ENCODE measurements around the gene PIMREG.
"Not testable (repeated sequence)": the region's sequence is repeated elsewhere in the genome, so short reads cannot be mapped to it uniquely, and the experiment has no call there.

The PIMREG gene

DNA sequence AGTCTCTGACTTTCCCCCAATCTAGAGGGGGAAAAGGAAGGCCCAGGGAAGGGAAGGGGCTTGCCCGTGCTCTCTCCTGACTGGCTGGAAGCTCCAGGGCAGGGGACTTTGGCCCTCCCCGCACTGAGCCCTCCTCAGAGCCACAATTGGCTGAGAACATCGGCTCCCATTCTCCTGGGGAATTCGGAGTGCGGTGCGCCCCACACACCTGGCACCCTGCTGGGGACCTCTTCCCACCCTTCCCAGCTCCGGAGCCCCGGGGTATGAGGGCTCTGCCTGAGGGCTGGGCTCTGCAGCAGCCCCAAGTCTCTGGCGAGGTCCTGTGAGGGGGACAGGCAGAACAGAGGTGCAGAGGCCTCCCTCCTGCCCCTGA is 36.0 kb downstream of the PIMREG start:
- no peak for DNase-seq

DNA sequence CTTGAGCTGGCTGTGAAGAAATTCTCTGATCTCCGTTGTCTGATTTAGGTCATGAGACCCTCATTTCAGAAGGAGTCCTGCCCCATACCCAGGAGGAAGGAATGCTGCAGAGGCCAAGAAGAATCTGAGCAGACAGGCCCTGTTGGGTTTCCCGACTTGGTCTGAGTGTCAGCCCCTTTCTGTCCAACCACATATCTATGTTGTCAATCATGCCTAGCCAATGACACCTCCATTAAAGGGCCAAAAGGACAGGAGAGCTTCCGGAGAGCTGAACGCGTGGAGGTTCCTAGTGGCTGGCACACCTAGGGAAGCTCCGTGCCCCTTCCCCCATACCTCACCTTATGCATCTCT is 37.8 kb downstream of the PIMREG start:
- no peak for DNase-seq

DNA sequence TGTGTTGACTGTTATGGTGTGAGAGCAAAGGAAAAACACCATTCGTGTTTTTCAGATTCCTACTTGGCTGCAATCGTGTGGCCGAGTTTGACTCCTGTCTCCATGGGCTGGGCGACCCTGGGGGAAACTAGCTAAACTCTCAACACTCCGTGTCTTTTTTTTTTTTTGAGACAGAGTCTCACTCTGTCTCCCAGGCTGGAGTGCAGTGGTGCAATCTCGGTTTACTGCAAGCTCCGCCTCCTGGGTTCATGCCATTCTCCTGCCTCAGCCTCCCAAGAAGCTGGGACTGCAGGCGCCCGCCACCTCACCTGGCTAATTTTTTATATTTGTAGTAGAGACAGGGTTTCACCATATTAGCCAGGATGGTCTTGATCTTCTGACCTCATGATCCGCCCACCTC is 38.5 kb downstream of the PIMREG start:
- DNase-seq, result not testable (repeated sequence)

- DNase-seq, result no peak
Measured at GRCh38 chr17:6483507-6483906, 39.3 kb downstream of the PIMREG start.

- no peak for DNase-seq
Measured at GRCh38 chr17:6485646-6486412, 41.6 kb downstream of the PIMREG start.

GRCh38 chr17:6487251-6488007 is 43.2 kb downstream of the PIMREG start:
- DNase-seq, result no peak

DNA sequence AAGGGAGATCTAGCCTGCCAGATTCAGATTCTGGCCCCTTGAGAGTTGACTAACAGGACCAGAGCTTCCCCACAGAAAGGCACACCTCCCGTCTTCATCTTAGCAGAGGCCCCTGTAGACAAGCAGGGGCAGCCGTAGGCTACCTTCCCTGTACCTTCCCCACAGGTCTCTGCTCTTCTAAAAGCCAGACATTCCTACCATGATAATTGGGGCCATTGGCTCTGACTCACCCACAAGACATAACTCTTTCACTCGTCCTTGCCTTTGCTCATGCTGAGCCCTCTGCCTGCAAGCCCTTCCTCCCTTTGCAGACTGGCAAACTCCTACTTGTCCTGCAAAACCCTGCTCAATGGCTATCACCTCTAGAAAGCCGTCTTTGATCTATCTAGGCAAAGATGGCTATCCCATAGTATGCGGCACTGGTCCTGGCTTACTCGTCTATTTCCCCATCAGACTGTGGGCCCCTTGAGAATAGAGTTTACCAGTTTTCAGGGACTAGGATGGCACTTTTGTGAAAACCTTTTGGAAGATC is 43.8 kb downstream of the PIMREG start:
- DNase-seq, result no peak

DNA sequence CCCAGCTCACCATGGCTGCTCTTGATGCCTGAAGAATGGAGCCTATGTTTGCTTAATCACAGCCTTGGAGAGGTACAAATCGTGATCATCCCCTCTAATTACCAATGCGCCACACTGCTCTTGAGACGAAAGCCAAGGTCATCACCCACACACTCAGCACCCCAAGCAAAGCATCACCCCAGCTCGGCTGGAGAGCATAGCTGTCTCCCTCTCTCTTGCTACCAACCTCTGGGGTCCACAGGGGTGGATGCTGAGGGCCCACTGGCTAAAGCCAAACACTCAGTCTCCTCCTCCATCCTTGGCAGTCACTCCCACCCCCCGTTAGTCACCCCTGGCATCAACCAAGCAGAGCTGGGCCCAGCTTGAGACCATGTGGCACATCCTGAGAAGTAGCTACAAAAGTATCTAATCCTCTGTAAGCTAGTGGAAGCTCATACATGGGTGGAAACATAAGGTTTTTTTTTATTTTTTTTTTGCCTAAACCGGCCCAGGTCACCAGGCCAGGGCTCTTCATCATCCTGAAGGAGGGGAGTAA is 44.8 kb downstream of the PIMREG start:
- no peak for DNase-seq

GRCh38 chr17:6491071-6491700 is 46.9 kb downstream of the PIMREG start:
- DNase-seq, result no peak

DNA sequence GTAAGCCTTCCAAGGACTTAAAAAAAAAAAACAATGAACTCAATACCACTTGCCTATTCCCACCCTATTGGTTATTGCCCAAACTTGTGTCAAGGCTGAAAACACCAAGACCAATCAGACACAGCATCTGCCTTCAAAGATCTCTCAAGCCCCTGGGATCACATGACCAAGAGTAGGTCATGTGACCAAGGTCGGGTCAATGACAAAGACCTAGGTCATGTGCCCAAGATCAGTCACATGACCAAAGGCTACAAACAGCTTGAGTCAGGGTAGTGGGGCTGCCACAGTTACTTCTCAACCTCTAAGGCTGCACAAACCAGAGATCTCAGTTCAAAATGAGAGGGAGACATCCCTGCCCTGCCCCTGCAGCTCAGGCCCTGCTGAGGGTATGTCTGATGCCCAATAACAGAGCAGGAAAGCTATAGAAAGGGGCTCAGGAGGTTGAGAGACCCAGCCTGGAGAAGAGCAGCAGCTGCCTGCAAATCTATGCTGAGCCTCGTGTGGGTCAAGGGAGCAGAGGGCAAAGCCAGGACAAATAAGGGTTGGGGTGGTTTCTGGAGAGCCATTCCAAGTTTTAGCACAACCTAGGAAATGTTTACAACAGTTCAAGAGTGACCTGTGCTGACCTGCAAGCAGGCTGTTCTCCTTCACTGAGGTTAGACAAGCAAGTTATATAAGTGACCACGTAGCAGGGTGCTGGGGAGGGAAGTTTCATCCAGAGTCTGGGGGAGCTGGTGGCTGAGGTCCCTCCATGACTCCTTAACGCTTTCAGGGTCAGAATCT is 48.8 kb downstream of the PIMREG start:
- no peak for DNase-seq

- DNase-seq, result no peak
Measured at GRCh38 chr17:6494239-6494941, 50.1 kb downstream of the PIMREG start.

DNA sequence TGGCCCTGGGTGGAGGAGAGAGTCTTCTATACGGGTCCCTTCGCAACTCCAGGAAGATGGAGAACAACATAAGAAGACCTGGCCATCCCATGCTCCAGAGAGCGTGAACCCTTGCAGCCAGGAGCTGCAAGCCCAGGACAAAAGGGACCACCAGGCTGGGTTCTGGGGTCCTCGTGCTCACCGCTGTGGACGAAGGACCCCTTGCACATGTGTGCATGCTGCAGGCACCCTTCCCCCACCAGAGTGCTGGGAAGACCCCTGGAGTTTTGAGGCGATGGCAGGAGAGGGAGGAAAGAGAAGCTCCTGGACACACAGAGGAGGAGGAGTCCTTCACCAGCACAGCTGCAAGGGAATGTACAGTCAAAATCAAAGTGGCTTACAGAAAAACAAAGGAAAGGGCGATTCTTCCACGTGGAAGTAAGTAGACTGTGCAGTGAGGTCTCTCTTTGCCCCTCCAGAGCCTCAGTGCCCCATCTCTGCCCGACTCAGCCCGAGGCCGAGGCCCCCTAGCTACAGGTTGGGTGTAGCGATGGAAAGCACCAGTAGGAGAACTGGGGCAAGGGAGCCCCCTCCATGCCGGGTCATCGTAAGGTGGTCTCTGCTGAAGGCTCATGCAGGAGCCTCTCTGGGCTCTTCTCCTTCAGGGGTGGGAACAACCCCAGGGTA is 51.3 kb downstream of the PIMREG start:
- no peak for DNase-seq

- peak; percentile 8 for DNase-seq
Measured at GRCh38 chr17:6496116-6496481, 51.8 kb downstream of the PIMREG start.

- DNase-seq, result no peak
Measured at GRCh38 chr17:6496640-6497441, 52.6 kb downstream of the PIMREG start.

GRCh38 chr17:6497496-6498221 is 53.4 kb downstream of the PIMREG start:
- no peak for DNase-seq

DNA sequence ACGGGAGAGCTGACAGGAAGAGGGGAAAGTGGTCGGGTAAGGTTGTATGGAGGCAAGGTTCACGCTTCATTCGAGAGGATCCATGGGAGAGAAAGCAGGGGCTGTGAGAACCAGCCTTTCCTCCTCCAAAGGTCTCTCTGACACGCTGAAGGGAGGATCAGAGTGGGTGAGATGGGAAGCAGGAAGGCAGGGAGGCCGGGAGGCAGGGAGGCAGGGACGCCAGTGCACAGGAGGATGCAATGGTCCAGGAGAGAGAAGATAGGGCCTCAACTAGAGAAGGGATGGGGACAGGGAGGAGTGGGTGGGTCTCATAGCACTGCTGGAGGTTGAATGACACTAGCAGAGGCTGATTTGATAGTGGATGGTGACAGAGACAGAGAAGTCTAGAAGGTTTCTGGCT is 54.1 kb downstream of the PIMREG start:
- DNase-seq, result no peak

- no peak for DNase-seq
Measured at GRCh38 chr17:6498901-6499540, 54.8 kb downstream of the PIMREG start.
